Measurements from ENCODE around the gene FKBP15. TPM values are rescaled to one million over a fixed set of nuclear protein-coding genes. Genes with fewer than 3 reads are reported as not detected.

Gene FKBP15
- total RNA-seq, 1 experiment from 2014 or later: 18.5 TPM

DNA sequence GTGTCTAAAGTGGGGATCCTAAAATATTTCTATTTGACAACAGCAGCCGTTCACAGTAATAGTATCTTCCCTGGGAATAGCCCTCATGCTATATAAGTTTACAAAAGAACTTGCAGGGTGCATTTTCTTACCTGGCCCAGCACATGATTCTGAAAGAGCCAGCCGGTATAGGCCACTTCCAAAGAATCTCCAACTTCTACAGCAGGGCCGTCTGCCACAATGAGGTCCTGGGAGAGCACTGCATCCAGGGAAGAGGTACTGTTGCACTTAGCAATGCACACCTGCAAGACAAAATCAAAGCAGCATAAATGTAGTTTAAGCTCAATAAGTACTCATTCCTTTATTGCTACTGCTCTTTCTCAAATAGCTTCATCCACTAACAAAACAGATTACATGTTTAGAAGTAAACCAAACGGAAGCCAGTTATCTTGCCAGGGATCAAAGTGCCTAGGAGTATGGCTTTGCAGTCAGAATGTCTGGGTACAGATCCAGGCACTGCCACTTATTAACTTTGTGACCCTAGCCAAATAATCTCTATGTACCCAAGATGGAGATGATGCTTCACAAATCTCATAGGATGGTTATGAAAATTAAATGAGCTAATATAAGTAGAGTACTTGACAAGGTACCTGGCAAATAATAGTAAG, 21.3 kb downstream of the FKBP15 start:
- Histone ChIP-seq H4K5ac (ENCODE audit: insufficient read length, low read depth, low read length) (no peak overlapping the region), H3K4me1 (ENCODE audit: insufficient read depth, low read length) (no peaks in the 10 kb centered on the region), H3K27me3 (ENCODE audit: insufficient read depth, low read length) (no peaks in the 10 kb centered on the region), H2BK120ac (ENCODE audit: low read depth, low read length, poor library complexity, severe bottlenecking) (no peak overlapping the region), H3T11ph (ENCODE audit: low read length) (no peak overlapping the region), H3K4me2 (ENCODE audit: insufficient read depth, insufficient read length, low read length) (no peak overlapping the region), H2BK5ac (ENCODE audit: insufficient read length, low read length) (no peak overlapping the region), H2AK5ac (ENCODE audit: insufficient read length, low read length) (no peak overlapping the region), H3K56ac (ENCODE audit: insufficient read length, low read depth, low read length) (no peak overlapping the region), H3K27ac (ENCODE audit: insufficient read length, low read depth, low read length) (no peak overlapping the region), H3K79me1 (ENCODE audit: insufficient read depth, low read depth, low read length, poor library complexity, severe bottlenecking) (no peaks in the 10 kb centered on the region), H4K91ac (ENCODE audit: insufficient read length, low read depth, low read length) (no peak overlapping the region), H3K4ac (ENCODE audit: low read depth, low read length) (no peak overlapping the region), H2BK12ac (ENCODE audit: insufficient read length, low read depth, low read length) (no peak overlapping the region), H3K9me3 (ENCODE audit: control insufficient read depth, low read depth, low read length) (no peaks in the 10 kb centered on the region), H3K14ac (ENCODE audit: insufficient read depth, low read length) (no peak overlapping the region), H3K9ac (ENCODE audit: extremely low read depth, insufficient read length, low read length) (no peak overlapping the region), H2BK15ac (ENCODE audit: low read depth, low read length) (no peak overlapping the region), H4K8ac (replicated peaks; ENCODE audit: insufficient read length, low read depth, low read length) (no peak overlapping the region), H4K20me1 (ENCODE audit: control insufficient read depth, insufficient read depth, insufficient read length) (no peaks in the 10 kb centered on the region), H2BK20ac (ENCODE audit: low read depth, low read length, poor library complexity, severe bottlenecking) (no peak overlapping the region), H3K79me2 (ENCODE audit: insufficient read depth, low read length) (no peaks in the 10 kb centered on the region), H3K18ac (ENCODE audit: insufficient read length, low read depth, low read length) (no peak overlapping the region), H3K23me2 (ENCODE audit: insufficient read length, low read depth, low read length, poor library complexity, severe bottlenecking) (no peaks in the 10 kb centered on the region), H2AFZ (ENCODE audit: low read length) (no peak overlapping the region), H3K23ac (ENCODE audit: insufficient read length, low read depth, low read length) (no peak overlapping the region)
- Mint-ChIP-seq H3K9me3 (no peaks in the 10 kb centered on the region), H3K27me3 (ENCODE audit: low read depth) (no peaks in the 10 kb centered on the region), H3K27ac (no peak overlapping the region), H3K36me3 (ENCODE audit: insufficient read depth in 1 of 3, low read depth in 3 of 3) (peaks cover 0 to 47% (median 31%) of the 10 kb centered on the region in 3 experiments; a peak in 4 of 7 replicates), H3K4me3 (no peak overlapping the region), H3K4me1 (no peaks in the 10 kb centered on the region)
- WGBS (ENCODE audit: extremely low coverage, insufficient read length, low lambda C conversion rate): no CpG with 5 or more reads among the region's 4 CpGs
- DNase-seq: no peak
- no peak for TF ChIP-seq CTCF (conservative IDR thresholded peaks at IDR 0.05)
